ENCODE results near the gene ST6GALNAC4.

- peak; percentile 93 for TF ChIP-seq POLR2AphosphoS5 (IDR thresholded peaks at IDR 0.05; ENCODE audit: borderline replicate concordance, low read depth, low read length)
- no peak for TF ChIP-seq EZH2 (IDR thresholded peaks at IDR 0.05)
- no peak for TF ChIP-seq FOXP2 (optimal IDR thresholded peaks at IDR 0.05; ENCODE audit: control extremely low read depth, extremely low read length, insufficient read depth)
Observed at GRCh38 chr9:127937388-127938297, 20.8 kb upstream of the ST6GALNAC4 start, which contains the start of gene DPM2.

All from SK-N-MC (cell line).